SU-DHL-6 (cell line): ENCODE results near the gene SCEL.

Source experiments
- CTCF ChIP-seq: fragments of 200-600 bp; sonication (generic); IDR thresholded peaks from one replicate; pipeline ENCODE4 v1.5.1; 2017; ENCODE audit warnings: antibody characterized with exemption, mild to moderate bottlenecking, low read length, moderate library complexity; ENCODE audit not compliant: insufficient read depth, poor library complexity, severe bottlenecking
- EZH2phosphoT487 ChIP-seq: fragments of 200-600 bp; sonication (generic), shearing (Covaris generic); conservative IDR thresholded peaks from 2 replicates; pipeline ENCODE4 v1.6.1; 2018; ENCODE audit warnings: mild to moderate bottlenecking, antibody characterized with exemption, low read length, moderate library complexity, mixed read lengths

DNA sequence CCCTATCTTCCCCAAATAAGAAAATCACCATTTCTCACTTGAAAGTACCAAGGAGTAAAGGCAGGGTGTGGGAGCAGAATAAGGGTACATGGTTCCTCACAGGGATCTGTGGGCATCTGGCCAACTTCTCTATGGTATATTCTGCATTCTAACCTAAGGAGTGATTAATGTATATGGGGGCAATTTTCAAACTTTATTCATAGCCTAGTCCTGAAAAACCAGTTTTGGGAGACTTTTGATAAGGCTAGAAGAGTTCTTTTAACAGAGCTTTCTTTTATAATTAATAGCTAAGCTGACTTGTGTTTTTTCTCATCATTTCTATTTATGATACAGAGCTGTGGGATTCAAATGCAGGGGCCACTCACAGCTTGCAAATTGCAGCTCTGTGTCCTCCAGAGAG lies 852 bp downstream of the SCEL start:
- TF ChIP-seq EZH2phosphoT487 (no peak), CTCF (no peak)
